PFSK-1 (cell line): Measurements from ENCODE around the gene C11orf58.

Experiments
- FOXP2 ChIP-seq: optimal IDR thresholded peaks from 2 replicates; pipeline ENCODE3; 2011; ENCODE audit warnings: borderline replicate concordance, control low read depth, inconsistent platforms; ENCODE audit not compliant: insufficient read depth; ENCODE audit errors: extremely low read length, extremely low read depth
- POLR2AphosphoS5 ChIP-seq: IDR thresholded peaks from 2 replicates; pipeline ENCODE4 v1.6.1; 2012; ENCODE audit warnings: low read depth, mild to moderate bottlenecking, control low read depth, low read length, moderate library complexity
- SIN3A ChIP-seq: IDR thresholded peaks from 2 replicates; pipeline ENCODE4 v1.6.1; 2012; ENCODE audit warnings: mild to moderate bottlenecking, low read length, moderate library complexity, borderline replicate concordance; ENCODE audit not compliant: insufficient read depth
- TAF1 ChIP-seq: IDR thresholded peaks from 2 replicates; pipeline ENCODE4 v1.6.1; 2012; ENCODE audit warnings: low read length, control low read depth, borderline replicate concordance; ENCODE audit not compliant: insufficient read depth

GRCh38 chr11:16785520-16786128 is 47.2 kb downstream of the C11orf58 start:
- TF ChIP-seq TAF1: no peak
- no peak for TF ChIP-seq POLR2AphosphoS5
- no peak for TF ChIP-seq SIN3A
- no peak for TF ChIP-seq FOXP2
